Small intestine (tissue), 7 donors: Measurements from ENCODE around the gene NNT. TPM values are rescaled to one million over a fixed set of nuclear protein-coding genes. Genes with fewer than 3 reads are reported as not detected.
"Not testable (repeated sequence)": the region's sequence is repeated elsewhere in the genome, so short reads cannot be mapped to it uniquely, and the experiment has no call there.

Experiments used
- DNase-seq, 2 donors: peaks; one replicate each; pipeline versions ENCODE4 v3.0.0 to v3.0.0-alpha.2; 2013
- FAIRE-seq: peaks from 2 replicates; lab custom pipeline; 2012; peaks lifted over from hg19 to GRCh38; lab: Jason Lieb, UNC
- H3K27ac ChIP-seq, 3 donors: one replicate each; pipeline ENCODE4 v1.5.1; 2013; ENCODE audit warnings: low read length in 2 of 3, mild to moderate bottlenecking in 2 of 3, control low read depth in 1 of 3, inconsistent platforms in 1 of 3, low read depth in 1 of 3, moderate library complexity in 1 of 3
- H3K27me3 ChIP-seq, 3 donors: one replicate each; pipeline ENCODE4 v1.6.1; 2013; ENCODE audit warnings: low read length in 3 of 3, inconsistent platforms in 1 of 3; ENCODE audit not compliant: control insufficient read depth in 3 of 3, insufficient read depth in 3 of 3
- H3K36me3 ChIP-seq, 3 donors: one replicate each; pipeline ENCODE4 v1.6.1; 2013; ENCODE audit warnings: low read length in 3 of 3, inconsistent platforms in 1 of 3, low read depth in 1 of 3, mild to moderate bottlenecking in 1 of 3, moderate library complexity in 1 of 3; ENCODE audit not compliant: control insufficient read depth in 3 of 3, insufficient read depth in 2 of 3
- H3K4me1 ChIP-seq, 3 donors: one replicate each; pipeline ENCODE4 v1.6.1; 2013; ENCODE audit warnings: low read length in 2 of 3, inconsistent platforms in 1 of 3, low read depth in 1 of 3, mild to moderate bottlenecking in 1 of 3, moderate library complexity in 1 of 3; ENCODE audit not compliant: control insufficient read depth in 3 of 3, insufficient read depth in 2 of 3
- H3K4me3 ChIP-seq, 3 donors: one replicate each; pipeline ENCODE4 v1.5.1; 2013; ENCODE audit warnings: low read length in 3 of 3, control low read depth in 1 of 3, inconsistent platforms in 1 of 3, low read depth in 1 of 3, mild to moderate bottlenecking in 1 of 3, moderate library complexity in 1 of 3
- H3K9me3 ChIP-seq, 2 donors: one replicate each; pipeline ENCODE4 v1.6.1; 2013; ENCODE audit warnings: low read depth in 1 of 2, low read length in 1 of 2; ENCODE audit not compliant: control insufficient read depth in 2 of 2, insufficient read depth in 1 of 2
- WGBS, 3 donors: extraction: QIAGEN DNeasy Blood & Tissue Kit; methylation state at CpG; one replicate each; pipeline ENCODE4 v1.1.7; 2013; 5-methylcytosine and 5-hydroxymethylcytosine counted together
- polyA plus RNA-seq, 4 donors: library from polyadenylated mRNA; stranded (reverse) in 3 of 4; unstranded in 1 of 4; fragments of 200-250 nt in 3 of 4; fragments of 120-200 nt in 1 of 4; gene quantifications; one replicate each; pipeline versions ENCODE4 v1.2.1 to v1.2.3, GENCODE V29; 2013
- donor health status: healthy with polysubstance abuse.
- donor health status: control.
- donor health status: control.
- donor health status: Bipolar disorder and iron deficiency.
- donor health status: healthy.

The NNT gene
- polyA plus RNA-seq, 4 donors, result 7.4 to 46.0 (median 25.2) TPM

DNA sequence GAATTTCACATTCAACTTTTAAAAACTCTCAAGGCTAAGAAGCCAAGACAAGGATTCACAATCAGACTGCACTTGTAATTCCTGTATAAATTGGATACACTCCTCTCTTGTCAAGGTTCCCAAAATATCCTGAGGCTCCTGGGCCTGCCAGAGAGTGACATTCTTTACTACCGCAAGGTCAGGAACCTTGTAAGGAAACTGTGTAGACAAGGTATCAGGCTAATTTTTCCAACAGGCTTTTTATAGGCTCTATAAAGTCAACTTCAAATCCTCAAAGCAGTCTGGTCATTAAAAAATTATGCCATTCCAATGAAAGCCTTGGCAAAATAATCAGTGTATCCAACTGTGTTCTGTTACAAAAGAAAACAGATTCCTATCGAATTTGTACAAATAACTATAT, 30.6 kb upstream of the NNT start:
- H3K36me3 ChIP-seq, result peaks cover 2 to 8% (median 4%) of the 10 kb centered on the region in 3 donors
- FAIRE-seq (no peak), DNase-seq (no peak)
- no peak overlapping the region for H3K27ac ChIP-seq
- no peak overlapping the region for H3K4me3 ChIP-seq
- no peaks in the 10 kb centered on the region for H3K27me3 ChIP-seq
- no peaks in the 10 kb centered on the region for H3K4me1 ChIP-seq
- WGBS, 3 donors, result 79 to 98% (median 85%) methylated on average over 2 of the region's 2 CpGs
- no peaks in the 10 kb centered on the region for H3K9me3 ChIP-seq

GRCh38 chr5:43573058-43573457, 29.9 kb upstream of the NNT start:
- no peak for DNase-seq
- H3K27ac ChIP-seq, result no peak overlapping the region
- no peaks in the 10 kb centered on the region for H3K27me3 ChIP-seq
- H3K4me3 ChIP-seq, result no peak overlapping the region
- H3K9me3 ChIP-seq, result no peaks in the 10 kb centered on the region
- H3K4me1 ChIP-seq, result no peaks in the 10 kb centered on the region
- WGBS, 3 donors, result 78 to 84% (median 83%) methylated on average over 1 of the region's 1 CpG
- no peak for FAIRE-seq
- peaks cover 2 to 8% (median 4%) of the 10 kb centered on the region in 3 donors for H3K36me3 ChIP-seq

GRCh38 chr5:43580402-43581210, 22.4 kb upstream of the NNT start:
- H3K4me3 ChIP-seq, FAIRE-seq, H3K27me3 ChIP-seq, H3K36me3 ChIP-seq, DNase-seq, H3K27ac ChIP-seq, H3K4me1 ChIP-seq, H3K9me3 ChIP-seq: not testable (repeated sequence)
- 85 to 88% (median 88%) methylated on average over 10 of the region's 10 CpGs for WGBS, 3 donors

DNA sequence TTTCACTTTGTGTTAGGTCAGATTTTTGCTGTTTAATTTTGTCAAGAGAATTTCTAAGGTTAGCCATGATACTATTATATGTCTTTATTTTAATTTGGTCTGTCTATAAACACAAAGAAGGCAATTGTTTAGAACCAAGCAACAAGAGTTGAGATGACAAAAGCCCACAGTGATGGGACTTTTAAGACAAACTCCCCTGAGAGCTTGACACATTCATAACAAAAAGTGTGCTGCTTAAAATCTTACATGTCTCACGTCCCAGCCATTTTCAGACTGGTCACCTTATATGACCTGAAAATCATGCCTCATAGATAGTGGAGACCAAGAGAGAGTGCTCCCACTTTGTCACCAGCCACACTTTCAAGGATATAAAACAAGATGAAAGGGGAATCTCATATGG, 21.6 kb upstream of the NNT start:
- no peaks in the 10 kb centered on the region for H3K36me3 ChIP-seq
- 76 to 95% (median 80%) methylated on average over 1 of the region's 1 CpG for WGBS, 3 donors
- DNase-seq (no peak), FAIRE-seq (no peak)
- H3K4me1 ChIP-seq, result no peaks in the 10 kb centered on the region
- H3K4me3 ChIP-seq, result no peak overlapping the region
- H3K9me3 ChIP-seq, result peaks cover 0 to 3% of the 10 kb centered on the region in 2 donors
- no peaks in the 10 kb centered on the region for H3K27me3 ChIP-seq
- H3K27ac ChIP-seq, result no peak overlapping the region

GRCh38 chr5:43582082-43583005, 20.6 kb upstream of the NNT start:
- no peaks in the 10 kb centered on the region for H3K36me3 ChIP-seq
- H3K27me3 ChIP-seq, result no peaks in the 10 kb centered on the region
- H3K27ac ChIP-seq, result no peak overlapping the region
- DNase-seq (no peak), FAIRE-seq (no peak)
- H3K4me3 ChIP-seq, result no peak overlapping the region
- H3K9me3 ChIP-seq, result peaks cover 0 to 3% of the 10 kb centered on the region in 2 donors
- H3K4me1 ChIP-seq, result no peaks in the 10 kb centered on the region
- WGBS, 3 donors, result 89 to 90% (median 89%) methylated on average over 4 of the region's 4 CpGs

GRCh38 chr5:43583724-43584123, 19.3 kb upstream of the NNT start:
- H3K36me3 ChIP-seq, result no peaks in the 10 kb centered on the region
- H3K4me1 ChIP-seq, result no peaks in the 10 kb centered on the region
- H3K4me3 ChIP-seq, result no peak overlapping the region
- no peak for FAIRE-seq
- DNase-seq, result no peak
- H3K9me3 ChIP-seq, result peaks cover 0 to 3% of the 10 kb centered on the region in 2 donors
- H3K27me3 ChIP-seq, result no peaks in the 10 kb centered on the region
- H3K27ac ChIP-seq, result no peak overlapping the region

DNA sequence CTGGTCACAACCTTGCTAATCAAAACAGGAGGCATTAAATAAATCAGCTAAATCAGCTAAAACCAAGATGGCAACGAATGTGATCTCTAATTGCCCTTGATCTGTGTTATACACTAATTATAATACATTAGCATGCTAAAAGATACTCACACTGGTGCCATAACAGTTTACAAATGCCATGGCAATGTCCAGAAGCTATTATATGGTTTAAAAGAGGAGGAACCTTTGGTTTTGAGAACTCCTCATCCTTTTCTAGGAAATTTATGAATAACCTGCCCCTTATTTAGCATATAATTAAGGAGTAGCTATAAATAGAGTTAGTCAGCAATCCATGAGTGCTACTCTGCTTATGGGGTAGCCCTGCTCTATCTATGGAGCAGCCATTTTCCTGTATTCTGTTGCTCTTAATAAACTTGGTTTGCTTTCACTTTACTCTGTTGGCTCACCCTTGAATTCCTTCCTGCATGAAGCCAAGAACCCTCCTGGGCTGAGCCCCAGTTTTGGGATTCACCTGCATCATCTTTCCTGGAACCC, 18.7 kb upstream of the NNT start:
- Histone ChIP-seq H3K27ac (no peak overlapping the region), H3K36me3 (no peaks in the 10 kb centered on the region), H3K4me3 (no peak overlapping the region), H3K9me3 (peaks cover 0 to 3% of the 10 kb centered on the region in 2 donors), H3K27me3 (no peaks in the 10 kb centered on the region), H3K4me1 (no peaks in the 10 kb centered on the region)
- 82 to 95% (median 89%) methylated on average over 1 of the region's 1 CpG for whole genome bisulfite sequencing, 3 donors
- no peak for FAIRE-seq
- no peak for DNase-seq

DNA sequence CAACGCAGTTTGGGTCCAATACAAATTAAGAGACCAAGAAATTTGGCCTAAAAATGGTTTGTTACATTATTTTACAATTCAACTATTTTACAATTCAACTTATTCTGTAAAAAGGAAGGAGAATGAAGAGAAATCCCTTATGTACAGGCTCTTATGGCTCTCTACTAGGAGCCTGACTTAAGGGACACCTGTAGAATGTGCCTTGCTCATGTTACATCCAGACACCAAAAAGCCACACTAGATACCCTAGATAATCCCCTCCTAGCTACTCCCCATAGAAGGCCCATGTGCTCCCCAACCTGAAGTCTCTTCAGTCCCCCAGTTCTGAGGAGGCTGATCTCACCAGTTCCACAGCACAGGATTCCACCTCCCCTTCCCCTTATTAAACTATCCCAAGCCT, 14.1 kb upstream of the NNT start:
- Histone ChIP-seq H3K4me3 (no peak overlapping the region), H3K27ac (no peak overlapping the region), H3K4me1 (no peaks in the 10 kb centered on the region), H3K27me3 (no peaks in the 10 kb centered on the region), H3K9me3 (peaks cover 0 to 3% of the 10 kb centered on the region in 2 donors), H3K36me3 (peaks cover 0 to 2% (median 0%) of the 10 kb centered on the region in 3 donors)
- DNase-seq (no peak), FAIRE-seq (no peak)
- WGBS, 3 donors, result 7 to 56% (median 42%) methylated on average over 1 of the region's 1 CpG
